GM19023 (cell line): ENCODE data around the gene ENTPD2.

Experiments used
- ATAC-seq: cut with Tn5 transposase; IDR thresholded peaks from one replicate; pipeline ENCODE4 v1.9.1; 2021; ENCODE audit warnings: mild to moderate bottlenecking, moderate library complexity; ENCODE audit not compliant: unreplicated experiment

Gene ENTPD2

GRCh38 chr9:137019891-137020683 is 33.8 kb downstream of the ENTPD2 start:
- no peak for ATAC-seq

GRCh38 chr9:137018761-137019559 is 34.9 kb downstream of the ENTPD2 start:
- no peak for ATAC-seq

GRCh38 chr9:137017791-137018497 is 35.9 kb downstream of the ENTPD2 start:
- no peak for ATAC-seq

- no peak for ATAC-seq
Measured at GRCh38 chr9:137017071-137017470, 36.8 kb downstream of the ENTPD2 start.

- no peak for ATAC-seq
Measured at GRCh38 chr9:137016436-137016835, 37.4 kb downstream of the ENTPD2 start.

GRCh38 chr9:137015976-137016375 is 37.9 kb downstream of the ENTPD2 start:
- no peak for ATAC-seq

- no peak for ATAC-seq
Measured at GRCh38 chr9:137015540-137015930, 38.3 kb downstream of the ENTPD2 start.

GRCh38 chr9:137014776-137015539 is 38.9 kb downstream of the ENTPD2 start:
- no peak for ATAC-seq

- ATAC-seq, result no peak
Measured at GRCh38 chr9:137014166-137014565, 39.7 kb downstream of the ENTPD2 start.

GRCh38 chr9:137013571-137013940 is 40.3 kb downstream of the ENTPD2 start:
- ATAC-seq, result no peak

- no peak for ATAC-seq
Measured at GRCh38 chr9:137012694-137013570, 40.9 kb downstream of the ENTPD2 start.

- no peak for ATAC-seq
Measured at GRCh38 chr9:137011907-137012675, 41.8 kb downstream of the ENTPD2 start.

- ATAC-seq, result no peak
Measured at GRCh38 chr9:137011156-137011555, 42.7 kb downstream of the ENTPD2 start.

GRCh38 chr9:137009938-137010732 is 43.7 kb downstream of the ENTPD2 start:
- ATAC-seq, result no peak

GRCh38 chr9:137009217-137009616 is 44.6 kb downstream of the ENTPD2 start:
- ATAC-seq, result no peak

- no peak for ATAC-seq
Measured at GRCh38 chr9:137008312-137008711, 45.5 kb downstream of the ENTPD2 start.

GRCh38 chr9:137007816-137008270 is 46.0 kb downstream of the ENTPD2 start:
- no peak for ATAC-seq

- no peak for ATAC-seq
Measured at GRCh38 chr9:137007108-137007815, 46.6 kb downstream of the ENTPD2 start.
